ENCODE results near the gene RPL11.
A peak's percentile ranks its signal among the peaks of the same experiment; 100 is the strongest.
"Not testable (repeated sequence)": the region's sequence is repeated elsewhere in the genome, so short reads cannot be mapped to it uniquely, and the experiment has no call there.

RPL11 gene

DNA sequence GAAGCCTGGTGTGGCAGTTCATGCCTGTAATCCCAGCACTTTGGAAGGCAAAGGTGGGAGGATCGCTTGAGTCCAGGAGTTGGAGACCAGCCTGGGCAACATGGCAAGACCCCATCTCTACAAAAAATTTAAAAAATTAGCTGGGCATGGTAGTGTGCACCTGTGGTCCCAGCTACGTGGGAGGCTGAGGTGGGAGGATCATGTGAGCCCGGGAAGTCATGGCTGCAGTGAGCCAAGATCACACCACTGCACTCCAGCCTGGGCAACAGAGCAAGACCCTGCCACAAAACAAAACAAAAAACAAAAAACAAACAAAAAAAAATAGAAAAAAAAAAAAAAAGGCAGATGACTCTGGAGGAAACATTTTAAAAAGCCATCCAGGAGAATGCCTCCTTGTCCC is 3.9 kb upstream of the RPL11 start:
- not testable (repeated sequence) for DNase-seq

DNA sequence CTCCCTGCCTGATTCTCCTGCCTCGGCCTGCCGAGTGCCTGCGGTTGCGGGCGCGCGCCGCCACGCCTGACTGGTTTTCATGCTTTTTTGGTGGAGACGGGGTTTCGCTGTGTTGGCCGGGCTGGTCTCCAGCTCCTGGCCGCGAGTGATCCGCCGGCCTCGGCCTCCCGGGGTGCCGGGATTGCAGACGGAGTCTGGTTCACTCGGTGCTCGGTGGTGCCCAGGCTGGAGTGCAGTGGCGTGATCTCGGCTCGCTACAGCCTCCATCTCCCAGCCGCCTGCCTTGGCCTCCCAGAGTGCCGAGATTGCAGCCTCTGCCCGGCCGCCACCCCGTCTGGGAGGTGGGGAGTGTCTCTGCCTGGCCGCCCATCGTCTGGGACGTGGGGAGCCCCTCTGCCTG is 3.3 kb upstream of the RPL11 start:
- not testable (repeated sequence) for DNase-seq

DNA sequence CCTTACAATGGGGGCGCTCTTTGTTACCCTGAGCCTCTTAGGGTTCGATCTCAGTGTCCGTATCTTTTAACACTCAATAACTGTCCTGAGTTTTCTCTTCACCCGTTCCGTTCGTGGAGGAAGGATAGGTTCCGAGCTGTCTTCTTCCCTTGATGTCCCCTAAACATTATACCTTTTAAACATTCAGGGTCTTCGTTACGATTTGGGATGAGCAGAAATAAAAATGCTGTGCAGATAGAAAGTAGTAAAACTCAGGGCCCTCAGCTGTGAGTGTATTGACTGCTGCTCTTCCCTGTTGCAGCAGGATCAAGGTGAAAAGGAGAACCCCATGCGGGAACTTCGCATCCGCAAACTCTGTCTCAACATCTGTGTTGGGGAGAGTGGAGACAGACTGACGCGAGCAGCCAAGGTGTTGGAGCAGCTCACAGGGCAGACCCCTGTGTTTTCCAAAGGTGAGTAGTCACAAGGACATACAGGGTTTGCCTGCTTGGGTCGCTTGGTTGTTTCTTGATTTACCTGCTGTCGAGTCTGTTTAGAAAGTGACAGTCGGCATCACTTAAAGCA is 784 bp downstream of the RPL11 start:
- DNase-seq: peak; percentile 15

DNA sequence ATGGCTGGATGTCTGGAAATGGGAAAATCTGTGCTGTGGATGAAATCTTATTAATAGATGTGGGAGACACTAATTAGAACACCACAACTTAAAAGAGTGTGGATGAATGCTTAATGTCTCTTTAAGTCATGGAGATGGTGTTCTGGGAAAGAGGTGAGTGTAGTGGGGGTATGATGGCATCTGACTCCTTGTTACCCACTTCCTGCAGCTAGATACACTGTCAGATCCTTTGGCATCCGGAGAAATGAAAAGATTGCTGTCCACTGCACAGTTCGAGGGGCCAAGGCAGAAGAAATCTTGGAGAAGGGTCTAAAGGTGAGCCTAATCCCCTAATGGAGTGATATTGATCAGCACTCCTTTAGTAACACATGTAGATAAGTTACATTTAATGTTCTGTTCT is 2.0 kb downstream of the RPL11 start:
- no peak for DNase-seq

DNA sequence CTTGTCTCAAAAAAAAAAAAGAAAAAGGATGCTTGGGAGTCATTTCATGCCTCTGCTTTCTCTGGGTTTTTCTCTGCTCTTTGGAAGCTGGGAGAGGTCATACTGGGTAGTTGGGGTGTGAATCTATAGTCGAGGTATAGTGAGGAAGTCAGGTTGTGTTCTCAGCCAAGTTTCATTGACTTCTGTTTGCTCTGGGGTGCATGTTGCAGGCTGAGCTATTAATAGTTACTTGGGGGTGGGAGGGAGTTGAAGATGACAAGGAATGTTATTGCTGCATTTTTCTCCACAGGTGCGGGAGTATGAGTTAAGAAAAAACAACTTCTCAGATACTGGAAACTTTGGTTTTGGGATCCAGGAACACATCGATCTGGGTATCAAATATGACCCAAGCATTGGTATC is 2.8 kb downstream of the RPL11 start:
- no peak for DNase-seq

DNA sequence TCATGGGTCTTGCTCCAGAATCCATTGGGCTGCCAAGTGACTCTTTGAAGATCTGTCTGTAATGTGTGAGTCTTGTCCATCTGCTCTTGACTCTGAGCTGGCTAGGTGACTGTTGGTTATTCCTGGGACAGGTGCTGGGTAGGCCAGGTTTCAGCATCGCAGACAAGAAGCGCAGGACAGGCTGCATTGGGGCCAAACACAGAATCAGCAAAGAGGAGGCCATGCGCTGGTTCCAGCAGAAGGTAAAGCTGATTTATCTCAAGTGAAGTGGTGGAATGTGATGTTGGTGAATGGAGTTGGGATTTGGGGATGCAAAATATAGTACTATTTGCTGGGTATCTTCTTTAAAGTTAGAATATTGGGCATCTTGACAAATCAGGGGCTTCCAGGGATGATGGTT is 4.1 kb downstream of the RPL11 start:
- no peak for DNase-seq

DNA sequence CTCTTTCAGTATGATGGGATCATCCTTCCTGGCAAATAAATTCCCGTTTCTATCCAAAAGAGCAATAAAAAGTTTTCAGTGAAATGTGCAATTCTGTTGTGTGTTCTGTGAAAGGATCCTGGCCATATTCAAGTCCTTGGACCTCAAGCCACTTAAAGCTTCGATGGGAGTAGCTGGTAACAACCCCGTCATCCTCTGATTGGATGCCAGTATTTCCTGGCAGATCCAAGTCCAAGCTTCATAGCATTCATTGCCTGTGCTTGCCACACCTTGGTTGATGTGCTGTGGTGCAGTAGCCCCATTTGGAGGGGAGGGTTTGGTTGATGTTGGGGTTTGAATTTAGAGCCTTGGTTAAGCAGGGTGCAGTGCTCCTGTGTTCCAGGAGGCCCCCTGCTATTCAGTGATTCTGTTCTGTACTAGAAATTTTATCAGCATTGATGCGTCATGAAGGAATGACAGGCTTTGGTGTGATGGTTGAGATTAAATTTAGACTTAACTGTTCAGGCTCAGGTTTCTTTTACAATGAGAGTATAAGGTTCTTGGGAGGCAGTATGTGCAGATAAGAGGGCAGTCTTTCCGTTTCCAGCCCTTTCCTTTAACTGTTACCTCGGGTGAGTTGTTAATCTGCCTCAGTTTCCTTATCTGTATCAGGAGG is 4.9 kb downstream of the RPL11 start:
- no peak for DNase-seq

DNA sequence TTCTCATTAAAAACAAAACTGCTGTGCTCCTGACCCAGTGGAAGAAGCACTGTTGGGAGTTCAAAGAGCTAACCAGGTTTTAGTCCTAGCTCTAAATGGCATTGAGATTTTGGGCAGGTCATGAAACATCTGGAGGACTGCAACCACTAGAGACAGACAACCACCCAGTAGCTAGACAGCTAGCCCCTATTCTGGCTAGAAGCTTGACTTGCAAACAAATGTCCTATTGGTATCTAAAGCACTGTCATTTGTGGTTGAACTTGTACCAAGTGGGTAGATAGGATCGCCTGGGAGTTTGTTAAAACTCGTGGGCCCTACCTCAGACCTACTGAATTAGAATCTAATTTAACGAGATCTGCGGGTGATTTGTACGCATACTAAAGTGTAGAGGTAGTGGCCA is 6.9 kb downstream of the RPL11 start:
- no peak for DNase-seq

DNA sequence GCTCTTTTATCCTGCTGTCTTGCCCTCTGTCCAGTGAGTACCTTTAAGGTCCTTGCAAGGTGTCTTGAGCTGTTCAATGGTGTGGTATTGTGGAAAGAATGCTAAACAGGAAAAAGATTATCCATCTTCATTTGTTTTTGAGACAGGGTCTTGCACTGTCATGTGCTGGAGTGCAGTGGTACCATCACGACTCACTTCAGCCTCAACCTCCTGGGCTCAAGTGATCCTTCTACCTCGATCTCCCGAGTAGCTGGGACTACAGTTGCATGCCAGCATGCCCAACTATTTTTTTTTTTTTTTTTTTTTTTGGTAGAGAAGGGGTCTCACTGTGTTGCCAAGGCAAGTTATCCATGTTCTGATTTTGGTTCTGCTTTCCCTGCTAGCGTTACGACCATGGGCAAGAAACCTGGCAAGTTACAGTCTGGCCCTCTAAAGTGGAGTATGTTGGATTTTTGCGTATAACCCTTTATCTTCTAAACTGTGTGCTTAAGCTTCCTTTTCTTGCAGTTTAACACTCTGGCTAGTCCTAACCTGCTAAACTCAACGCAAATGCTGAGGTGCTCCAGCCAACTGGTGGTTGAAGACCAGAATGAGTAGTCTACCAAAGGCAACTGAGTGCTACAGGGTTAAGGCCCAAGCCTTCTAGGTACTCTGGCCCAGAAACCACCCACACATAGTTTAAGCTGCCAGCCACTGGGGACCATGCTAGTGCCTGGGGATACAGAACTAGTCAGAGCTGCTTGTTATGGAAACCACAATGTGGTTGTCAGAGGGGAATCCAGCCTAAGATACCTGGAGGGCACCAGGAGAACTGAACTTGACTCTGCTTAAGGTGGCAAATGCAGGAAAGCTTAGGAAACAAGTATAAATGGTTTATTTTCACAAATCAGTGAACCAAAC is 7.9 kb downstream of the RPL11 start:
- DNase-seq: no peak

DNA sequence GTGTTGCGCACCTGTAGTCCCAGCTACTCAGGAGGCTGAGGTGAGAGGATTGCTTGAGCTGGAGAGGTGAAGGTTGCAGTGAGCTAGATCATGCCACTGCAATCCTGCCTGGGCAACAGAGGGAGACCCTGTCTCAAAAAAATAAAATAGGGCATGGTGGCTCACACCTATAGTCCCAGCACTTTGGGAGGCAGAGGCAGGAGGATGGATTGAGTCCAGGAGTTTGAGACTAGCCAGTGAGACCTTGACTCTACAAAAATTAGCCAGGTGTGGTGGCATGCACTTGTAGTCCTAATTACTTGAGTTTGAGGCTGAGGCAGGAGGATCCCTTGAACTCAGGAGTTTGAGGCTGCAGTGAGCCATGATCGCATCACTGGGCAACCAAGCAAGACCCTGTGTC is 9.7 kb downstream of the RPL11 start:
- no peak for DNase-seq

DNA sequence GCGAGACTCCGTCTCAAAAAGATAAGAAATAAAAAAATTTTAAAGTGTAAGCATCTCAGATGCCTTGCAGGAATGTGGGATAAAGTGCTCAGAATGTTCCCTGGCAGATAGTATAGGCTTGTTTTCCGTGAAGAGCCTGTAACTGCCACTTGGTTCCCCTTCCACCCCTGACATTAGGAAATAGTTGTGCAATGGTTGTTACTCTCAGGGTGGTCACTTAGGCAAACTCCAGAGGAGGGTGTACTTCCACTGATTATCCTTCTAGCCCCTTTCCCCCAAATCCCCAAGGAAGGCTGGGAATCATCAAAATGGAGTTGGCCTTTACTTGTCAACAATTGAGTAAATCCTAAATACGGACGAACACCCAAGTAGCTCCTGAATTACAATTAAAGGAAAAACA is 10.4 kb downstream of the RPL11 start:
- DNase-seq: no peak

DNA sequence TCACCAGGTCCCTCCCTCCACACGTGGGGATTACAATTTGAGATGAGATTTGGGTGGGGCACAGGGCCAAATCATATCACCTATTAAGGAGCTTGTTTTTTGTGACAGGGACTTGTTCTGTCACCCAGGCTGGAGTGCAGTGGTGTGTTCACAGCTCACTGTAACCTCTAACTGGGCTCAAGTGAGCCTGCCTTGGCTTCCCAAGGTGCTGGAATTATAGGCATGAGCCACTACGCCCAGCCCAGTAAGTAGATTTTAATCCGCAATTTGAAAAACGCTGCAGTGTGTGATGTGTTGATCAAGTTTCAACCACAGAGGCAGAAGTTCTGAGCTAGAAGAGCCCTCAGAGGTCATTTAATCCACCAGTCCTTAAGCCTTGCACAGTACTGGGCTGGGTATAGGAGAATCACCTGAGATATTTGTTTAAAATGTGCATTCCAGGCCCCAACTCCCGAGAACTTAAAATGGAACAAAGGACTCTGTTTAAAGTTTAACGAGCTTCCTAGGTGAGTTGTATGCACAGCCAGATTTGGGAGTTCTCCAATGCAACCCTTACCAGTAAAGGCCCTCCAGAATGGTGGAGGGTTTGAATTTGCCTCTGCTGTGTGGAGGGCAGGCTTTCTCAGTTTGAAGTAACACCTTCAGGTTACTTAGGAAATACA is 13.4 kb downstream of the RPL11 start:
- DNase-seq: no peak

DNA sequence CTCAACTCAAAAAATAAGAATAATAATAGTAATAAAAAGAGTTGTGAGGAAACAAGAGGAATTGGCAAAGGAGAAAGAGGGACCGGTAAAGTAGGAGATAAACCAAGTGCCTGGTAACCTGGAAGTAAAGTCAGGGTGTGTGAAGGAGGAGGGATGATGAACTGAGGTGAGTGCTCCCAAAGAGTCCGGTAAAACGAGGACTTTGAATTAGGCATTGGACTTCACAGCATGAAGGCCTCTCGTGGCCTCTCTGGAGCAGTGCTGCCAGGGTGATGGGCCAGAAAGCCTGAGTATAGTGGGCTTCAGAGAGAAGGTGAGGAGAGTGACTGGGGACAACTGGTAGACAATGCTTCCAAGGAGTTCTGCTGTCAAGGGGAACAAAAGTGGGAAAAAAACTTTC is 17.6 kb downstream of the RPL11 start:
- no peak for DNase-seq

DNA sequence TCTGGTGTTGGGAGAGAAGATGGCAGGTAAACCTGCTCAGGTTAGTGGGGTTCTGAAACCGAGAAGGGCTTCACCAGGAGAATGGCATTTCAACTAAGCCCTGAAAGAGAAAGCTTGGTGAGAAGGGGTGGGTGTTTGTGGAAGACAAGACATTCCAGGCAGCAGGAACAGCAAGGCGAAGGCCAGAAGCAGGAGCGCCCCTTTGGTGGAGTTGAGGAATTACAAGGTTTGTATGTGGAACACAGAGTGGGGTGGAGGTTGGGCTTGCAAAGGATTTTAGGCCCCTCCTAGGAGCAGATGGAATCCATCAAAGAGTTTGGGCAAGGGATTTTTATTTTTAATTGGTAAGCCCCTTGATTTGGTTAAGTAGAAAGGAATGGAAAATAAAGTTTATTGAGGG is 26.9 kb downstream of the RPL11 start:
- DNase-seq: no peak

DNA sequence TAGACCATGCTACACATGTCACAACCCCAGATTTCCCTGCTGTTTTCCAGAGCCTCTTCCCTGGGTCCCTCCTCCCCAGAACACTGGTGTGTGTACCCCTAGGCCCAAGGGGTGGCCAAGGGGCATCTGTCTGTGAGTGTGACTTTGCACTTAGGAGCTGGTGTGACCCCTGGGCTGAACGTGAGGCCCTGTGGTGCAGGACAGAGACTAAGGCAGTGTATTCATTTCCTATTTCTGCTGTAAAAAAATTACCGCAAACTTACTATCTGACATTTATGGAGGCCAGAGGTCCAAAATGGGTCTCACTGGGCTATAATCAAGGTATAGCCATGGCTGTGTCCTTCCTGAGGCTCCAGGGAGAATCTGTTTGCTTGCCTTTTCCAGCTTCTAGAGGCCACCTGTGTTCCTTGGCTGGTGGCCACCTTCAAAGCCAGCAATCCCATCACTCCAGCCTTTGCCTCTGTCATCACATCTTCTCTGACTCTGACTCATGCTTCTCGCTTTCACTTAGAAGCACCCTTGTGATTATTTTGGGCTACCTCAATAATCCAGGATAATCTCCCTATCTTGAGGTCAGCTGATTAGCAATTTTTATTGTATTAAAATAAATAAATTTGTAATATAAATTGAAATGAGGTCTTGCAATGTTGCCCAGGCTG is 27.7 kb downstream of the RPL11 start:
- no peak for DNase-seq

DNA sequence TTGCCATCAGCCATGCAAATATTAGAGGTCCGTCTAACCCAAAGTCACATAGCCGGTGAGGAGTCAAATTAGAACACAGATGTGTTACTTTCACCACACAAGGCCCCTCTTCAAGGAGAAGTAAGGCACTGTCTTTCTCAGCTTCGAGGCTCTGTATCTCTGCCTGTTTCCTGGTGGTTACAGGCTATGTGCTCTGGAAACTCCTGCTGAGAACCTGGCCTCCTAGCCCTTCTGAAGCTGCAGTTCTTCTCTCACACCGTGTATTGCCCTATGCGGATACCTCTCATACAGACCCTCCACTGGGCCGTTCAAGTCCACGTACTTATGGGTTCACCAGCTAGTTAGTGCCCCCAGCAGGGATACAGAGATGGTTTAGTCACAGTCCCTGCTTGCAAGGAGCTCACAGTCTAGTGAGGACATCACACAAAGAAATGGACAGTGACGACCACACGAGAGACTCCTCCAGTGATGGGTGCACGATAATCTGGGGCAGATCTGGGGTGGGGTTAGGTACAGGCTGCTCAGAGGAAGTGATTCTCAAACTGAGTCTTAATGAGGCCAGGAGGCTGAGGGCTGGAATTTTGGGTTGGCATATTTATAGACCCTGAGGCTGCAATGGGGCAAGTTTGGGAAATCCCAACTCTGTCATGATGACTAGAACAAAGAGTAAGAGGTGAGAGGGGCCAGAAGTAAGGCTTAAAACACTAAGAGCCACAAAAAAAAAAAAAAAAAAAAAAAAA is 28.8 kb downstream of the RPL11 start:
- DNase-seq: no peak

DNA sequence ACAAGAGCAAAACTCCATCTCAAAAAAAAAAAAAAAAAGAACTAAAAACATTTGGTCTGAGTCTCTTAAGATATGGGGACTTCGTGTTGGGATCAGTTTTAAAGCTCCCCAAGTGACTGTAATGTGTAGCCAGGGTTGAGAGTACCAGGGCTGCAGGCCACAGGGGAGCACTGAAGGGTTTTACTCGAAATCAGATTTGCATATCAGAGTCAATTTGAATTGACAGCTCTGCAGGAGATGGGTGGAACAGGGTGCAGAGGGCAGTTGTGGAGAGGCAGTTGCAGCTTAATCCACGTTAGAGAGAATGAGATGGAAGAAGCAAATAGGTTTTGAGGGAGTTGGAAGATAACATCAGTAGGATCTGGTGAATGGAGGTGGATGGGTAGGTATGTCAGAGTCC is 31.0 kb downstream of the RPL11 start:
- no peak for DNase-seq

DNA sequence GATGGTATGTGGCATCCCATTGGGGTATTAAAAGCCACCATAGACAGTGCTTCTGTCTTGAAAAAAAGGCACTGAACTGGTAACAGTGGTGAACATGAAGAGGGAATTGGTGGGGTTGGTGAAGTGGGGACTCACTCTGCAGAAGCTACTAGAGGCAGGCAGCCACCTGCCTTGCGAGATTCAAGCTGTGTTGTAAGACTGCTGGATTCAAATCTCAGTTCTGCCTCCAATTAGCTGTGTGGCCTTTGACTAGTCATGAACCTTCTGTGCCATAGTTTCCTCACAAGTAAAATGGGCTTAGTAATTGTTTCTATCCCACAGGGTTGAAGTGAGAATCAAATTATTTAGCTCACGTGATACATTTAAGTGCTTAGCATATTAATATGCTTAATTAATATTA is 35.1 kb downstream of the RPL11 start:
- no peak for DNase-seq

DNA sequence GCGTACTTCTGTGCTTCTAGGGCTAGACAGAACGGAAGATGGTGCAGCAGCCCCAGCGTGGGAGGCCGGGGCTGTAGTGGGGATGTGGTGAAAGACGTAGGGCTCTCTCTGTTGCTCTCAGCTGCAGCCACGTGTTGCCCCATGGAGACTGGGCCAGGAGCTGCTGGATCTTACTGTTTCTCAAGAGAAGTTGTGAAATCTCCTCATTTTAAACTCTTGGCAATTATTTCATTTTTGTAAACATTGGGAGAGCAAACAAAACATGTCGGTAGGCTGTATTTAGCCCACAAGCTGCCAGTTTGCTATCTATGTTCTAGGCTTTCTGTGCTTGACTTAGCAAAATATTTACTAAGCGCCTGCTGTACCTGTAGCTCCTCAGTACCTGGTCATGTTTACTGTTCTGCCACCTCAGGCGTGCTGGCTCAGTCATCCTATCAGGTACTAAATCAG is 35.8 kb downstream of the RPL11 start:
- no peak for DNase-seq

DNA sequence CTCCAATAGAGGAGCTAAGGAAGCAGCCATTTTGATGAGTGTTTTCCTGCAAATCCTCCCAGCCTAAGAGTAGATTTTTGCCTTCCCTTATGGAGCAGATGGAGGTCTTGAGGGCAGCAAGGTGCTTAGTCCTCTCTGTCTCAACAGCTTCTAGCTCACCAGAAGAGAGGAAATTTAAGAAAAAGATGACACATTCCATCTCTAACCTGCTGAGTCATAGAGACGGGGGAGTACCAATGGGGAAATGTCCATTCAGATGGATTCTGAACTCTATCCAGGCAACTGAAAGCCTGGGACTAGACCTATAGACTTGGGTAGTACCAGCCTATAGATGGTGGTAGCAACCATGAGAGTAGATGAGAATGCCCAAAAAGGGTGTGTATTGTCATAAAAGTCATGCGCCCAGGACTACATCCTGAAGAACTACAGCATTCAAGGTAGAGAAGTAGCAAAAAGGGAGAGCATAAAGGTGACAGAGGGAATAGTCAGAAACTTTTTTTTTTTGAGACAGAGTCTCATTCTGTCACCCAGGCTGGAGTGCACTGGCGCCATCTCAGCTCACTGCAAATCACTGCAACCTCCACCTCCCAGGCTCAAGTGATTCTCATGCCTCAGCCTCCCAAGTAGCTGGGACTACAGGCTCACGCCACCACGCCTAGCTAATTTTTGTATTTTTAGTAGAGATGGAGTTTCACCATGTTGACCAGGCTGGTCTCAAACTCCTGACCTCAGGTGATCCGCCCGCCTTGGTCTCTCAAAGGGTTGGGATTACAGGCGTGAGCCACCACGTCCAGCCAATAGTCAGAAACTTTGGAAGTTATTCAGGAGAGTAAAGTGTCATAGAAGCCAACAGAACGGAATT is 41.0 kb downstream of the RPL11 start:
- DNase-seq: no peak

DNA sequence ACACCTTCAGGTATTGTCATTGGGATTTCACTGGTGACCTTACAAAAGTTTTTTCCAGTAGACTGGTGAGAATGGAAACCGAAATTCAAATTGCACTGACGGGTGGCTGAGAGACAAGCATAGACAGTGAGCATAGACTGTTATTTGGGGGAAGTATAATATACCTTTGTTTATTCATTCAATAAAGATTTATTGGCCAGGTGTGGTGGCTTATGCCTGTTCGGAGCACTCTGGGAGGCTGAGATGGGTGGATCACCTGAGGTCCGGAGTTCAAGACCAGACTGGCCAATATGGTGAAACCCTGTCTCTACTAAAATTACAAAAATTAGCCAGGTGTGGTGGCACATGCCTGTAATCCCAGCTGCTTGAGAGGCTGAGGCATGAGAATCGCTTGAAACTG is 41.7 kb downstream of the RPL11 start:
- not testable (repeated sequence) for DNase-seq

Data from activated naive CD4-positive, alpha-beta T cell treated with anti-CD3 and anti-CD28 coated beads, Interleukin-2, amount 50 U/mL, for 16 hours (primary cell).